Esophagus muscularis mucosa (tissue), 4 donors: ENCODE results near the gene SNX13.

Experiments used
- EP300 ChIP-seq: sonication (generic); formaldehyde crosslinking; IDR thresholded peaks from one replicate; pipeline ENCODE4 v1.6.1; 2017; ENCODE audit warnings: antibody characterized with exemption
- POLR2A ChIP-seq: fragments of 450-650 bp; IDR thresholded peaks from one replicate; pipeline ENCODE4 v1.6.1; 2017; ENCODE audit warnings: antibody characterized with exemption, moderate library complexity, mild to moderate bottlenecking, low read depth
- POLR2AphosphoS5 ChIP-seq, 2 donors: sonication (generic); formaldehyde crosslinking; IDR thresholded peaks; one replicate each; pipeline ENCODE4 v1.6.1; 2017; ENCODE audit warnings: antibody characterized with exemption in 2 of 2
- TF ChIP-seq, protein P1 (sequence below), 3 experiments: fragments of 200-600 bp in 2 of 3; fragments of 450-650 bp in 1 of 3; sonication (generic) in 2 of 3; IDR thresholded peaks; one replicate each; pipeline ENCODE4 v1.5.1; 2017 to 2019; ENCODE audit warnings: antibody characterized with exemption in 3 of 3, mild to moderate bottlenecking in 2 of 3, moderate library complexity in 1 of 3

GRCh38 chr7:17963281-17963680, 23.0 kb upstream of the SNX13 start:
- TF ChIP-seq, protein P1, sequence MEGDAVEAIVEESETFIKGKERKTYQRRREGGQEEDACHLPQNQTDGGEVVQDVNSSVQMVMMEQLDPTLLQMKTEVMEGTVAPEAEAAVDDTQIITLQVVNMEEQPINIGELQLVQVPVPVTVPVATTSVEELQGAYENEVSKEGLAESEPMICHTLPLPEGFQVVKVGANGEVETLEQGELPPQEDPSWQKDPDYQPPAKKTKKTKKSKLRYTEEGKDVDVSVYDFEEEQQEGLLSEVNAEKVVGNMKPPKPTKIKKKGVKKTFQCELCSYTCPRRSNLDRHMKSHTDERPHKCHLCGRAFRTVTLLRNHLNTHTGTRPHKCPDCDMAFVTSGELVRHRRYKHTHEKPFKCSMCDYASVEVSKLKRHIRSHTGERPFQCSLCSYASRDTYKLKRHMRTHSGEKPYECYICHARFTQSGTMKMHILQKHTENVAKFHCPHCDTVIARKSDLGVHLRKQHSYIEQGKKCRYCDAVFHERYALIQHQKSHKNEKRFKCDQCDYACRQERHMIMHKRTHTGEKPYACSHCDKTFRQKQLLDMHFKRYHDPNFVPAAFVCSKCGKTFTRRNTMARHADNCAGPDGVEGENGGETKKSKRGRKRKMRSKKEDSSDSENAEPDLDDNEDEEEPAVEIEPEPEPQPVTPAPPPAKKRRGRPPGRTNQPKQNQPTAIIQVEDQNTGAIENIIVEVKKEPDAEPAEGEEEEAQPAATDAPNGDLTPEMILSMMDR (IDR thresholded peaks at IDR 0.05) = no peak
- TF ChIP-seq POLR2AphosphoS5 (IDR thresholded peaks at IDR 0.05) (no peak), POLR2A (no peak), EP300 (no peak)
